Measurements from ENCODE around the gene SIGLEC7. TPM values are rescaled to one million over a fixed set of nuclear protein-coding genes. Genes with fewer than 3 reads are reported as not detected.

Gene SIGLEC7
- total RNA-seq, 2 donors from 2014 or later: 0.35 to 1.0 TPM

DNA sequence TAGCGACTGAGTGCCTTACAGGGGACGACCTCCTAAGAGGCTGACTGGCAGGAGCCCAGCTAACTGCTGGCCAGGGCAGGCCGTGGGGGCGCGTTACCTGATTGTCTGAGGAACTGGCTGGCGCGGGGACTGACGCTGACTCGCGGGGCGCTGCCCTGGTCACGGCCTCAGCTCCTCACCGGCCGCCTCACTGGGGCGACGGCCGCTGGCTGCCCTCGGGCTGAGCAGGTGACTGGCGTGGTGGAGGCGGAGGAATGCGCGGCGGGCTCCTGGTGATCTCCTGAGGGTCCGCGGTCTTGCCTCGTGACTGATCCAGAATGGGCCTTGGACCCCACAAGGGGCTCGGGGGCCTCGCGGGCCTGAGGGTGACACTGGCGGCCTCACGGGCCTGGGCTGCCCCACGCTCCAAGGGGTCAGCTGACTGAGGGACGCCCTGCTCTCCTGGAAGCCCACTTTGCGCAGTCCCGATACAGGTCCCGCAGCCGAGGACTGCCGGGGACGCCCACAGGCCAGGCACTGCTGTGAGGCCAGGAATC is 39.3 kb downstream of the SIGLEC7 start:
- Histone ChIP-seq H3K4me1 (no peaks in the 10 kb centered on the region), H3K27me3 (no peaks in the 10 kb centered on the region), H3K27ac (no peak overlapping the region), H3K9me3 (no peaks in the 10 kb centered on the region), H3K36me3 (no peaks in the 10 kb centered on the region), H3K4me3 (no peak overlapping the region), H3K9ac (ENCODE audit: low read depth in 2 of 2, low read length in 2 of 2) (no peak overlapping the region)
- intact Hi-C loops (cut with DNase I): no loop called here
- TF ChIP-seq, protein P1, sequence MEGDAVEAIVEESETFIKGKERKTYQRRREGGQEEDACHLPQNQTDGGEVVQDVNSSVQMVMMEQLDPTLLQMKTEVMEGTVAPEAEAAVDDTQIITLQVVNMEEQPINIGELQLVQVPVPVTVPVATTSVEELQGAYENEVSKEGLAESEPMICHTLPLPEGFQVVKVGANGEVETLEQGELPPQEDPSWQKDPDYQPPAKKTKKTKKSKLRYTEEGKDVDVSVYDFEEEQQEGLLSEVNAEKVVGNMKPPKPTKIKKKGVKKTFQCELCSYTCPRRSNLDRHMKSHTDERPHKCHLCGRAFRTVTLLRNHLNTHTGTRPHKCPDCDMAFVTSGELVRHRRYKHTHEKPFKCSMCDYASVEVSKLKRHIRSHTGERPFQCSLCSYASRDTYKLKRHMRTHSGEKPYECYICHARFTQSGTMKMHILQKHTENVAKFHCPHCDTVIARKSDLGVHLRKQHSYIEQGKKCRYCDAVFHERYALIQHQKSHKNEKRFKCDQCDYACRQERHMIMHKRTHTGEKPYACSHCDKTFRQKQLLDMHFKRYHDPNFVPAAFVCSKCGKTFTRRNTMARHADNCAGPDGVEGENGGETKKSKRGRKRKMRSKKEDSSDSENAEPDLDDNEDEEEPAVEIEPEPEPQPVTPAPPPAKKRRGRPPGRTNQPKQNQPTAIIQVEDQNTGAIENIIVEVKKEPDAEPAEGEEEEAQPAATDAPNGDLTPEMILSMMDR (IDR thresholded peaks at IDR 0.05): no peak
- DNase-seq: no peak

DNA sequence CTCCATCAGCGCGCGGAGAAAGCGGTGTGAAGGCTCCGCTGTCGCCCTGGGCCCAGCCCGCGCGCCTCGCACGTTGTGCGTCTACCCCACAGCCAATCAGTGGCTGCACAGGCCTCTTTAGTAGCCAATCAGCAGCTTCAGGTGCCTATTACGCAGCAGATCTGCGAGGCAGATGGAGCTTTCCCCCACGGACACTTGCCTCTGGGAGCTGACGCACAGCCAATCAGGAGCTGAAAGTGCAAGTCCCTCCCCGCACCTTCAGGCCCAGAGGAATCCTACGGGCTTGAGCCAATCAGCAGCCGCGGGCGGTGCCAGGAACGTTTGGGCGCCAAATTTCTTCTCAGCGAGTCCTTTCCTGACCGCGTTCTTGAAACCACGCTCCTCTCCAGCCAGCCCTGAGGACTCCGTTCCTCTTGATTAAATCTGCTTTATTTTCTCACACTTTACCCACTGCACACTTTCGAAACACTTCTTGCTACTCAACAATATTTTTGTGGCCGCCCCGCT is 39.9 kb downstream of the SIGLEC7 start:
- Histone ChIP-seq H3K4me3 (no peak overlapping the region), H3K4me1 (no peaks in the 10 kb centered on the region), H3K36me3 (no peaks in the 10 kb centered on the region), H3K9ac (ENCODE audit: low read depth in 2 of 2, low read length in 2 of 2) (no peak overlapping the region), H3K9me3 (no peaks in the 10 kb centered on the region), H3K27me3 (no peaks in the 10 kb centered on the region), H3K27ac (no peak overlapping the region)
- intact Hi-C loops (cut with DNase I): no loop called here
- TF ChIP-seq, protein P1 (IDR thresholded peaks at IDR 0.05): no peak
- no peak for DNase-seq

GRCh38 chr19:51183629-51184028 is 41.5 kb downstream of the SIGLEC7 start:
- H3K4me1 ChIP-seq: no peaks in the 10 kb centered on the region
- H3K9me3 ChIP-seq: no peaks in the 10 kb centered on the region
- H3K27ac ChIP-seq: no peak overlapping the region
- no peaks in the 10 kb centered on the region for H3K36me3 ChIP-seq
- H3K4me3 ChIP-seq: no peak overlapping the region
- no peak overlapping the region for H3K9ac ChIP-seq (ENCODE audit: low read depth in 2 of 2, low read length in 2 of 2)
- H3K27me3 ChIP-seq: no peaks in the 10 kb centered on the region
- TF ChIP-seq, protein P1 (IDR thresholded peaks at IDR 0.05): no peak
- intact Hi-C loops (cut with DNase I): no loop called here
- no peak for DNase-seq

DNA sequence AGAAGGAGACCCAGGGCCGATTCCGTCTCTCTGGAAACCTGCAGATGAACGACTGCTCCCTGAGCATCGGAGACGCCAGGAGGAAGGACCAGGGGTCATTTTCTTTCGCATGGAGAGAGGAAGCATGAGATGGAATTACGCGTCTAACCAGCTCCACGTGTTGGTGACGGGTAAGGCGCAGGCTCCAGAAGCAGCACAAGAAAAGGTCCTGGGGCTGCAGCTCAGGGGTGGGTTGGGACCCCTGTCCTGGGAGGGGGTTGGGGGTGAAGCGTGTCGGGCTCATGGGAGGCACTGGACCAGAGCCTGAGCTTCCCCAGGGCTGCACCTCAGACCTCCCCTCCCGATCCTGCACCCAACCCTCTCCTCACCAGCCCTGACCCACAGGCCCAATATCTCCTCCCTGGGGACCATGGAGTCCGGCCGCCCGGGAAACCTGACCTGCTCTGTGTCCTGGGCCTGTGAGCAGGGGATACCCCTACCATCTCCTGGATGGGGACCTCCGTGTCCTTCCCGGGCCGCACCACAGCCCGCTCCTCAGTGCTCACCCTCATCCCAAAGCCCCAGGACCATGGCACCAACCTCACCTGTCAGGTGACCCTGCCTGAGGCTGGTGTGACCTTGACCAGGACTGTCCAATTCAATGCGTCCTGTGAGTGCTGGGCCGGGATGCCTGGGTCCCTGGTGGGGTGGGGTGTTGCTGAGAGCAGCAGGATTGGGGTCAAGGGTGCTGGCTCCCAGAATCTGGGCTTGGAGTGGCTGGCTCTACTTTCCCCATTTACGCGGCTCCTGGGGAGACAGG is 43.2 kb downstream of the SIGLEC7 start:
- Histone ChIP-seq H3K9ac (ENCODE audit: low read depth in 2 of 2, low read length in 2 of 2) (no peak overlapping the region), H3K4me1 (no peaks in the 10 kb centered on the region), H3K9me3 (no peaks in the 10 kb centered on the region), H3K4me3 (no peak overlapping the region), H3K36me3 (no peaks in the 10 kb centered on the region), H3K27me3 (no peaks in the 10 kb centered on the region), H3K27ac (no peak overlapping the region)
- intact Hi-C loops (cut with DNase I): no loop called here
- TF ChIP-seq, protein P1 (IDR thresholded peaks at IDR 0.05): no peak
- DNase-seq: no peak

GRCh38 chr19:51185868-51186215 is 43.7 kb downstream of the SIGLEC7 start:
- Histone ChIP-seq H3K27me3 (no peaks in the 10 kb centered on the region), H3K4me3 (no peak overlapping the region), H3K36me3 (no peaks in the 10 kb centered on the region), H3K27ac (no peak overlapping the region), H3K9ac (ENCODE audit: low read depth in 2 of 2, low read length in 2 of 2) (no peak overlapping the region), H3K9me3 (no peaks in the 10 kb centered on the region), H3K4me1 (no peaks in the 10 kb centered on the region)
- no peak for DNase-seq
- intact Hi-C loops (cut with DNase I): no loop called here
- TF ChIP-seq, protein P1 (IDR thresholded peaks at IDR 0.05): no peak
